ENCODE results near the gene ZNF484.
"Not testable (repeated sequence)": the region's sequence is repeated elsewhere in the genome, so short reads cannot be mapped to it uniquely, and the experiment has no call there.

The ZNF484 gene

GRCh38 chr9:92820964-92821363 is 56.9 kb downstream of the ZNF484 start:
- no peak overlapping the region for H3K4me3 Mint-ChIP-seq
- peaks cover 30% of the 10 kb centered on the region for H3K27me3 Mint-ChIP-seq

GRCh38 chr9:92819898-92820297 is 57.9 kb downstream of the ZNF484 start:
- DNase-seq; H3K4me1 Mint-ChIP-seq (ENCODE audit: low read depth); H3K9me3 Mint-ChIP-seq; H3K4me3 Mint-ChIP-seq; H3K27ac Mint-ChIP-seq; H3K36me3 Mint-ChIP-seq (ENCODE audit: low read depth): not testable (repeated sequence)
- H3K27me3 Mint-ChIP-seq: peaks cover 39% of the 10 kb centered on the region

More at GRCh38 chr9:92820964-92821363, 56.9 kb downstream of the ZNF484 start:
- no peak overlapping the region for H3K27ac Mint-ChIP-seq
- no peaks in the 10 kb centered on the region for H3K36me3 Mint-ChIP-seq (ENCODE audit: low read depth)
- no peak for DNase-seq
- H3K4me1 Mint-ChIP-seq (ENCODE audit: low read depth): peaks cover 4% of the 10 kb centered on the region
- no peaks in the 10 kb centered on the region for H3K9me3 Mint-ChIP-seq

GRCh38 chr9:92809629-92810326 is 68.1 kb downstream of the ZNF484 start:
- peak overlapping the region; percentile 81 for H3K27ac Mint-ChIP-seq
- peak; percentile 43 for DNase-seq
- H3K4me3 Mint-ChIP-seq: peak overlapping the region; percentile 80
- H3K9me3 Mint-ChIP-seq; H3K36me3 Mint-ChIP-seq (ENCODE audit: low read depth): not testable (repeated sequence)
- peaks cover 72% of the 10 kb centered on the region for H3K27me3 Mint-ChIP-seq
- H3K4me1 Mint-ChIP-seq (ENCODE audit: low read depth): peaks cover 26% of the 10 kb centered on the region

GRCh38 chr9:92808726-92809451 is 68.9 kb downstream of the ZNF484 start:
- H3K4me3 Mint-ChIP-seq: peak overlapping the region; percentile 80
- H3K27me3 Mint-ChIP-seq: peaks cover 65% of the 10 kb centered on the region
- peaks cover 20% of the 10 kb centered on the region for H3K4me1 Mint-ChIP-seq (ENCODE audit: low read depth)
- peak overlapping the region; percentile 81 for H3K27ac Mint-ChIP-seq
- H3K36me3 Mint-ChIP-seq (ENCODE audit: low read depth): peaks cover 2% of the 10 kb centered on the region
- no peaks in the 10 kb centered on the region for H3K9me3 Mint-ChIP-seq
- DNase-seq: peak; percentile 76

- peak; percentile 61 for DNase-seq
- H3K4me3 Mint-ChIP-seq: peak overlapping the region; percentile 80
- no peak overlapping the region for H3K27ac Mint-ChIP-seq
- peaks cover 2% of the 10 kb centered on the region for H3K36me3 Mint-ChIP-seq (ENCODE audit: low read depth)
- H3K27me3 Mint-ChIP-seq: peaks cover 56% of the 10 kb centered on the region
- no peaks in the 10 kb centered on the region for H3K9me3 Mint-ChIP-seq
- peaks cover 20% of the 10 kb centered on the region for H3K4me1 Mint-ChIP-seq (ENCODE audit: low read depth)
Measured at GRCh38 chr9:92807757-92808725, 69.8 kb downstream of the ZNF484 start.

GRCh38 chr9:92807031-92807756 is 70.6 kb downstream of the ZNF484 start:
- no peak overlapping the region for H3K4me3 Mint-ChIP-seq
- DNase-seq: no peak
- peaks cover 2% of the 10 kb centered on the region for H3K36me3 Mint-ChIP-seq (ENCODE audit: low read depth)
- H3K9me3 Mint-ChIP-seq: no peaks in the 10 kb centered on the region
- H3K27me3 Mint-ChIP-seq: peaks cover 49% of the 10 kb centered on the region
- no peak overlapping the region for H3K27ac Mint-ChIP-seq
- H3K4me1 Mint-ChIP-seq (ENCODE audit: low read depth): peaks cover 20% of the 10 kb centered on the region

GRCh38 chr9:92804727-92805126 is 73.1 kb downstream of the ZNF484 start:
- Mint-ChIP-seq H3K4me1 (ENCODE audit: low read depth) (peaks cover 16% of the 10 kb centered on the region), H3K4me3 (no peak overlapping the region), H3K9me3 (no peaks in the 10 kb centered on the region), H3K27me3 (peaks cover 38% of the 10 kb centered on the region), H3K36me3 (ENCODE audit: low read depth) (peaks cover 2% of the 10 kb centered on the region), H3K27ac (no peak overlapping the region)
- DNase-seq: no peak

GRCh38 chr9:92798358-92798757 is 79.5 kb downstream of the ZNF484 start:
- no peaks in the 10 kb centered on the region for H3K9me3 Mint-ChIP-seq
- H3K27ac Mint-ChIP-seq: no peak overlapping the region
- peaks cover 20% of the 10 kb centered on the region for H3K27me3 Mint-ChIP-seq
- H3K36me3 Mint-ChIP-seq (ENCODE audit: low read depth): no peaks in the 10 kb centered on the region
- no peaks in the 10 kb centered on the region for H3K4me1 Mint-ChIP-seq (ENCODE audit: low read depth)
- no peak overlapping the region for H3K4me3 Mint-ChIP-seq
- no peak for DNase-seq

- H3K4me1 Mint-ChIP-seq (ENCODE audit: low read depth); H3K27ac Mint-ChIP-seq: not testable (repeated sequence)
- peaks cover 20% of the 10 kb centered on the region for H3K27me3 Mint-ChIP-seq
Measured at GRCh38 chr9:92796337-92796804, 81.5 kb downstream of the ZNF484 start.

GRCh38 chr9:92795598-92796336 is 82.1 kb downstream of the ZNF484 start:
- H3K36me3 Mint-ChIP-seq (ENCODE audit: low read depth): no peaks in the 10 kb centered on the region
- peaks cover 20% of the 10 kb centered on the region for H3K27me3 Mint-ChIP-seq
- peaks cover 7% of the 10 kb centered on the region for H3K4me1 Mint-ChIP-seq (ENCODE audit: low read depth)
- no peak for DNase-seq
- no peaks in the 10 kb centered on the region for H3K9me3 Mint-ChIP-seq
- no peak overlapping the region for H3K27ac Mint-ChIP-seq
- no peak overlapping the region for H3K4me3 Mint-ChIP-seq

More at GRCh38 chr9:92796337-92796804, 81.5 kb downstream of the ZNF484 start:
- H3K4me3 Mint-ChIP-seq; DNase-seq; H3K9me3 Mint-ChIP-seq; H3K36me3 Mint-ChIP-seq (ENCODE audit: low read depth): not testable (repeated sequence)
